Activated T-cell treated with anti-CD3 and anti-CD28 coated beads, Interleukin-2, amount 50 U/mL, for 1 hour (primary cell): ENCODE data around the gene CCDC69.
"Not testable (repeated sequence)": the region's sequence is repeated elsewhere in the genome, so short reads cannot be mapped to it uniquely, and the experiment has no call there.

Experiments
- DNase-seq: peaks from one replicate; pipeline ENCODE4 v3.0.0-alpha.2; 2020

CCDC69 gene

DNA sequence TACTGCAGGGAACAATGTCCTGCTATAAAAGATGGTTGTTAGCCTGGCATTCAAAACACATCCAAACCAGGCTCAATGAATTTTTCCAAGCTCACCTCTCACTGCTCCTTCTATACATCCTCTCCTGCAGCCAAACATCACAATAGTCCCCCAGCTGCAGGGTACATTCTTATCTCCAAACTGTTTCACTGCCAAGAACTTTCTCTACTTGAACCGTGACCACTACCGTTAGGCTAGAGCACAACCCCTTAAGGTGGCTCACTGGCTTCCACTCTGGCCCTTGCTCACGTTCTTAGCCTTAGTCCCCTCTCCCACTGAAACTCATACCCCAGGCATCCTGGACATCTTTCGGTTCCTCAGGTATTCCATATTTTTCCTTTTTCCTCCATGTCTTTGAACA lies 37.4 kb downstream of the CCDC69 start:
- DNase-seq = no peak

DNA sequence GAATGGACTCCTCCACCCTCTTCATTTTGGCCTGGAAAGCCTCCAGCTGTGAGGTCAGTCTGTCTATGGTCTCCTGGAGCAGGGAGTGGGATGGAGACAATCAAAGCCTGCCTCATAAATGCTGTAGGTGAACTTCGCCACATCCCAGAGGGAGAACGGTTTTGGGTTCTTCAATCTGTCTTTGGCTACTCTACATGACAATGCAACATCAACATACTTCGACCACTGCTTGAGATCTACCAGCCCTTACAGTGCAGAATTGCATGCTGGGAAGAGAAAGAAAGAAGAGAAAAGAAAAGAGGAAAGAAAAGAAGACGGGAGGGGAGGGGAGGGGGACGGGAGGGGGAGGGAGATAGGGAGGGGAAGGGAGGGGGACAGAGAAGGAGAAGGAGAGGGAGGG lies 37.8 kb downstream of the CCDC69 start:
- DNase-seq = no peak

DNA sequence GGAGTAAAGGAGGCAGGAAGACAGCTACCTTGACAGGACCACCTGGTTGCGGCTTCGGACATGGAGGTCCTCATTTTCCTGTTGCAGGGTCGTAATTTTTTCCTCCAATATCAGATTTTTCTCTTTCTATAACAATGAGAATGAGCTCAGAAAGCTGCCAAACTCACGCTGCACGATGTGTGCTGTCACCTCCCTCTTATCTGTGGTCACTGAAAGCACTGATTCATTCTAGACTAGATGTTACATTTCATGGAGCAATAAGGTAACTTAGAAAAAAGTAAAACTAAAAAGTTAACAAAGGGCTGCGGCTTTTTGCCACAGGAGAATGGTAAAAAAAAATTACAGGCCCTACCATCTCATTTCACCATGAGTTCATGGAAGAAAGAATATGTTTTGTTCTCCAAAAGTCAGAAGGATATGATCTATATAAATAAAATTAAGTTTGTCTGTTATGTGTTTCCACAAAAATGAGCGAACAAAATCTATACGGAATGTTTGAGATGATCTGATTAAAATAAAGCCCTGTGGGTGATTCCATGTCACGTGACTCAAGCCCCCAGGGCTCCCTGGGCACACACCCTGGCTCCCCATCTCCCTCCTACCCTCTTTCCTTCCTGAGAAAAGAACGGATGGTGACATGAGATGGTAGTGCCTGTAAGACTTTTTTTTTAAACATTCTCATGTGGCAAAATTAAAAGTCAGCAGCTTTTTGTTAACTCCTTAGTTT lies 39.4 kb downstream of the CCDC69 start:
- DNase-seq = no peak

- no peak for DNase-seq
Measured at GRCh38 chr5:151183456-151184245, 40.2 kb downstream of the CCDC69 start.

- DNase-seq = no peak
Measured at GRCh38 chr5:151182976-151183375, 40.9 kb downstream of the CCDC69 start.

GRCh38 chr5:151182524-151182900 lies 41.4 kb downstream of the CCDC69 start:
- DNase-seq = no peak

DNA sequence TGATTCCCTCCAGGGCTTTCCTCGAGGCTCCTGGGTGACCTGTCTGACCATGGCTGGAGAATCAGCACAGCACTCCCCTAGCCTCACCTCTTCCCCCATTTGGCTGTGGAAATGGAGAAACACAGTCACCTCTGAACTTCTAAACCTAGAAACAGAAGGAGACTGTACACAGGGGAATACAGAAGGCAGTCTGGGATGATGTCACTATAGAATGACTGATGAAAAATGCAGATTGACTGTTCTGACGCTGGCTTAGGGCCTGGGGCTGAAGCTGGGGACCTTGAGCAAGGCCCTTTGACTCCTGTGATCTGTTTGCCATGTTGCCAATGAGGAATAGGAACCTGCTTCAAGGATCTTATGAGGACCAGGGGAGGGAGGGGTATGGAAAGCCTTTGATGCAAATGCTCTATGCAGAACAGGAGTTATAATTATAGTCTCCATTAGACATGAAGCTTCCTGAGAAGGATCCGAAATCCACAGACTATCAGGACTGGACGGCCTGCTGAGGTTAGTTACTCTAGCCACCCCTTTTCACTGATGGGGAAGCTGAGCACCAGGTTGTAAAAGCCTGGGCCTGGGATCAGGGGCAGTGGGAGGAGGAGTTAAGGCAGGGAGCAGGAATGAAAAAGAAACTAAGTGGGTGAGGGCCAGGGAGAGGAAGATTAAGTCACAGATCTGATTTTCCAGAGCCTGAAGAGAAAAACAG lies 41.9 kb downstream of the CCDC69 start:
- no peak for DNase-seq

DNA sequence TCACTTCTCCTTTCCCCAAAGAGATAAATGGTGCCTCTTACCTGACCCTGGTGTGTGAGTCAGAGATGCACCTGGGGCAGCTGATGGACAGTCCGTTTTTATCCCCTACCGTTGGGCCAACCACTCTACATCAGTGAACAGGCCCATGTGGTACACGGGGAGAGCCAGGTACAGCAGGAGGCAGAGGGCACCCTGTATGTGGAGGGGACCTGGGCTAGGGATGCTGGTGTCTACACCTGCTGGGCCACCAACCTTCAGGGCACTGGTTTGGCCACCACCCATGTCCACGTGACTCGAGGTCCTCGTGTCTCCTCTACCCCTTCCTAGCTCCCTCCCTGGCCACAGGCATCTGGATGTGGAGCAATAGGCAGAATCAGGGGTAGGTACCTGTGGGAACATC lies 43.6 kb downstream of the CCDC69 start:
- no peak for DNase-seq

- no peak for DNase-seq
Measured at GRCh38 chr5:151179489-151179840, 44.4 kb downstream of the CCDC69 start.

DNA sequence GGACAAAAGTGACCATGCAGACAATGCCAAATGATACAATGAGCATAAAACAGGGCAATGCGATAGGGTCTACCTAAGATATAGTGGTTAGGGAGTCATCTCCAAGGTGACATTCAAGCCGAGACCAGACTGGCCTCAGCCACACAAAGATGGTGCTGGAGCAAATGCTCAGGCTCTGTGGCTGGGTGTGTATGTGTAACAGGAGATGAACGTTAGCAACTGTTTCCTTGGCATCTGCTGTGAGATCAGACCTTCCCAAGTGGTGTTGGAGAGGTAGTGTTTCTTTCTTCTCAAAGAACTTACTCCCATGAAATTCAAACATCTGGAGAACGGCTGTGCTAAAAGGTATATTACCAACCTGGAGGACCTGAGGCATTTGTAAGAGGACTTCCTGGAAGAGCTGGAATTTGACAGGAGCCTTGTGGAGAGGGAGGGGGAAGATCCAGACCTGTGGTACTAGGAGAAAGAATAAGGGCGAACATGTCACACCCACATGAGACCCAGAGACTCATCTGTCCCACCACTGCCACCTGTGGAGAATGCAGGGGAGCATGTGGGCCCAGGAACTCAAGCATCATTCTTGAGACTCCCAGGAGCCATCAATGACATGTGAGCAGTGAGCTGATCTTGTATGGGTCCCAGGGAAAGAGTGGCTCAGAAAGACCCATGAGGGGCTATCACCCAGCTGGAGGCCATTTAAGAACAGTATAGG lies 45.0 kb downstream of the CCDC69 start:
- DNase-seq = no peak

DNA sequence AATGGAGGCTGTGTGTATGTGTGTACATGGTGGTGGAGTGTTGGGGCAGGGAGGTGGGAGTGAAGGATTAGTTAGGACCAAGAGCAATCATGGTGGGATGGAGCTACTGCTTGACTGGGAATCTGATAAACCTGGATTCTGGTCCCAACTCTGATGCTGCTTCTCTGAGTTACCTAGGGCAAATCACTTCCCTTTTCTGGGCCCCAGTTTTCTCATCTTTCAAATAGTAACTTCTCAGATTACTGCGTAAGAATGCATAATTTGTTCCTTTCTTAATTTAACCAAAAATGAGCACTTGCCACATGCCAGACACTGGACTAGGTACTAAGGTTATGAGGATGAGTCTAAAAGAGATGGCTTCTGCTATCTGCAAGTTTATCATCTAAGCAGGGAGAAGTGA lies 45.5 kb downstream of the CCDC69 start:
- no peak for DNase-seq

DNA sequence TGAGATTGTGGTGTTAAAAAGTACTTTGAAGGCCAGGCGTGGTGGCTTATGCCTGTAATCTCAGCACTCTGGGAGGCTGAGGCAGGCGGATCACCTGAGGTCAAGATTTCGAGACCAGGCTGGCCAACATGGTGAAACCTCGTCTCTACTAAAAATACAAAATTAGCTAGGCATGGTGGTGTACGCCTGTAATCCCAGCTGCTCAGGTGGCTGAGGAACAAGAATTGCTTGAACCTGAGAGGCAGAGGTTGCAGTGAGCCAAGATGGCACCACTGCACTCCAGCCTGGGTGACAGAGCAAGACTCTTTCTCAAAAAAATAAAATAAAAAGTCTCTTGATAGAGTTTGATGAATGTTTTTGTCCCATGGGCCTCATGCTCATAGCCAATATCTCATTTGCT lies 47.6 kb downstream of the CCDC69 start:
- not testable (repeated sequence) for DNase-seq

GRCh38 chr5:151174612-151175101 lies 49.2 kb downstream of the CCDC69 start:
- DNase-seq = no peak

DNA sequence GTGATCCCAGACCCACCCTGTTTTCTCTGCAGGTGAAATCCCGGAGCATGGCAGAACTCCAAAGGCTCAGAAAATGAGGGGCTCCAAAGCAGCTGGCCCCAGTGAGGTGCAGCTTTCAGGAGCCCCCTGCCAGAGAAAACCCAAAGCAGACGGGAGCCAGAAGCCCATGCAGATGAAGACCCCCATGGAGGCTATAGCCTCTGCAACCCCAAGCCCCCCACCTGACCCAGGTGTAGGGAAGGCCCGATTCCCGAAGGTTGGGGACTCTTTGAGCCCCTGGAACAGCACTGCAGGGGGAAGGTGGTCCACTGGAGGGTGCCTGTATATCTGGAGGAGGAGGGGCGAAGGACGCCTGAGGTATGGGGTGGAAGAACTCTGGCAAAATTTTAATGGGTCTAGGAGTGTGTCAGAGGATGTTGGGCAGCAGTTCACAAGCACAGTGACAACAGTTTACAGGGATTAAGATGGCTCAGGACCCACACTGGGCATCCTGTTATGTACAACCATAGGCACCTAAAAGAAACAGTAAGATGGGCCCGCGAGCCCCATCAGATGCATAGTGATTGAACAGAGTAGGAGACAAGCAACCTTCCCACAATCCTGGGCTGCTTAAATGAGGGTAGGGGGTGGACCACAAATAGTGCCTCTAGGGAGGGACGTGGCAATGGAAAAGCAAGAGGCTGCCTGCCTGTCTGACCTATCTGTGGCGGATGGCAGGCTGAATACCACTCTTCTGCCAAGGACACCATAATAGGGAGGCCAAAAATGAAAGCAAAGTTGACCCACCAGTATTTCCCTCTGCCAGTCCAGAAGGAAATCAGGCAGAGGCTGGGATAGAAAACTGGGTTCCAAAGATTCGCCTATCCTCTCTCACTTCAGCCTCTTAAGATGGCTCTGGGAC lies 49.9 kb downstream of the CCDC69 start:
- no peak for DNase-seq

- DNase-seq = no peak
Measured at GRCh38 chr5:151171529-151171928, 52.4 kb downstream of the CCDC69 start.

- no peak for DNase-seq
Measured at GRCh38 chr5:151168602-151169344, 55.1 kb downstream of the CCDC69 start.

- no peak for DNase-seq
Measured at GRCh38 chr5:151167022-151167421, 56.9 kb downstream of the CCDC69 start.

DNA sequence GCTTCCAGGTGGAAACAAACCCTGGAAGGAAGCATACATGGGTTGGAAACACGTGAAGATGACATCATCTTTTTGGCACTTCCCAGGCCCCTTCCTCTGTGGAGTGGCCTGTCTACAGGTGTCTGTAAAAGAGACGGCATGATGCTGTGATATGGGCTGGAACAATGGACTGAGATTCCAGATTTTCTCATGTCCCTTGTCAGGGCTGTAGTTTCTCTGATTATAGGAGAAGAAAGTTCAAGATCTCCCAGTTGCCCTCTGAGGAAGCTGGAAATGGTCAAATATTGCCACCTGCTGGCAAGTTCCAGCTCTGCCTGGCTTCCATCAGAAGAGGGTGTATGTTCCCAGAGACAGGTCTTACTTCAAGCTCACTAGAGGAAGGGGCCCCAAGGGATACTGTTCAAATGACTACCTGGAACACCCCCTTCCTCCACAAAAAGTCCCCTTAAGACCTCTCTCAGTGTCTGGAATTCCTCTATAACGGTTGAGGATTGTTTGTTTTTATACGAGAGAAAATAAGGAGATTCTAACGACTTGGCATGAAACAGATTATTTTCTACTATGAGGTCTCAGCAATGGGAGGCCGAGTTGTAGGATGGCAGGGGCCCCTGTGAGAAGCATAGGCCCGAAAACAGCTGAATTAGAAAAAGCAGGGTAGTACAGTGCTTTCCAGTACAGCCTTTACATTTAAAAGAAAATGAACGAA lies 59.1 kb downstream of the CCDC69 start:
- DNase-seq = peak; percentile 83

DNA sequence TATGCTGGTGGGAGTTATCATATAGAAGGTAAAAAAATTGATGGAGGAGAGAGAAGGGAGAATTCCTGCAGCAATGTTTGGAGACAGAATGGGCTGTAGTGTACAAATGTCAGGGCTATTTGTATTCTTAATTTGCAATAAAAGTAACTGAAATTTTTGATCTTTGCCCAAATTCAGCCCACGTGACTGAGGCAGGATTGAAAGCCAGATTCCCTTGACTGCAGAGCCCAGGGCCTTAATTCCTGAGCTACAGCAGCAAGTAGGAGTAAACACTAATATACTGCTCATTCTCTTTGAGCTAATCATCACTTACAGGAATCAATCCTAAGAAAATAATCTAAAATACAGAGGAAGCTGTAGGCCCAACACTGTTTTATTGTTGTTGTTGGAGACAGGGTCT lies 61.1 kb downstream of the CCDC69 start:
- no peak for DNase-seq

- DNase-seq = no peak
Measured at GRCh38 chr5:151159649-151160373, 64.1 kb downstream of the CCDC69 start.
